HEK293T (cell line): ENCODE measurements around the gene ANKRD11.

Experiments
- ARNT ChIP-seq: fragments of 450-650 bp; IDR thresholded peaks from 2 replicates; pipeline ENCODE4 v1.6.1; 2017; ENCODE audit warnings: mild to moderate bottlenecking
- BHLHE40 ChIP-seq: fragments of 450-650 bp; IDR thresholded peaks from 2 replicates; pipeline ENCODE4 v1.6.1; 2016; ENCODE audit warnings: mild to moderate bottlenecking, moderate library complexity, borderline replicate concordance
- FOXK2 ChIP-seq: fragments of 450-650 bp; IDR thresholded peaks from 2 replicates; pipeline ENCODE4 v1.6.1; 2016; ENCODE audit warnings: mild to moderate bottlenecking
- HDGF ChIP-seq: fragments of 450-650 bp; IDR thresholded peaks from 2 replicates; pipeline ENCODE4 v1.6.1; 2017; ENCODE audit warnings: antibody characterized with exemption, borderline replicate concordance
- LEF1 ChIP-seq: fragments of 450-650 bp; IDR thresholded peaks from 2 replicates; pipeline ENCODE4 v1.6.1; 2017; ENCODE audit warnings: mild to moderate bottlenecking, borderline replicate concordance
- SP1 ChIP-seq: fragments of 450-650 bp; IDR thresholded peaks from 2 replicates; pipeline ENCODE4 v1.6.1; 2017
- TARDBP ChIP-seq: fragments of 450-650 bp; IDR thresholded peaks from 2 replicates; pipeline ENCODE4 v1.6.1; 2016

DNA sequence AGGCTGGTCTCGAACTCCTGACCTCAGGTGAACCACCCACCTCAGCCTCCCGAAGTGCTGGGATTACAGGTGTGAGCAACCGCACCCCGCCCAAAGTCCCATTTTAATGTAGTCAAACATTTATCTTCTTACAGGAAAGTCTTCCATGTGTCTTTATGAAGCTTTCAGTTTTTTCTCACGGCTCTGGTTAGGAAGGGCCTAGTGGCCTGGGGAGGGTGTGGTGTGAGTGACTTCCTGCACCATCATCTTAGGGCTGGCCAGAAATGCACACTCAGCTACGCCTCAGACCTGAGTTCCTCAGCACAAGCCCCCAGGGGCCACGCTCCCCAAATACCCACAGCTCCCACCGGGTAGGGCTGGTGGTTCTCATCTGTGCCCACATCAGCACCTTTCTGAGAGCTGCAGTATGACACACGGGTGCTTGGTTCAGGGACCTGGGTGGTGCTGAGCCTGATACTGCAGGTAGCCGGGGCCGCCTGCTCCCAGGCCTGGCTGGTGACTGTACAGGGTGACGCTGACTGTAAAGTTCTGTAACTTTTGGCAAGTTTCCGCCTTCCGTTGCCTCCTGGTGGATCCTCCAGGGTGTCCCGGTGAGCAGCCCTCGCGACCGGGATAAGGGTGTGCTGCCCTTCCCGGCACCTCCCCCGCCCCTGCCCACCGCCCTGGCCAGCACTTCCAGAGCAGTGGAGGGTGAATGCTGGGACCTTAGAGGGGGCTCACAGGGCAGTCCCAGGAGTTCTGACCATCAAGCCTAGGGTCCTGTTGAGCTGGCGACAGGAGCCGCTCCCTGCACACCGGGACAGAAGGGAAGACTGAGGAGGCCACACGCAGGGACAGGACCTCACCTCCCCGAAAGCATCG is 220.3 kb downstream of the ANKRD11 start:
- TF ChIP-seq TARDBP: no peak
- TF ChIP-seq HDGF: no peak
- TF ChIP-seq FOXK2: no peak
- TF ChIP-seq SP1: no peak
- no peak for TF ChIP-seq BHLHE40
- no peak for TF ChIP-seq ARNT
- no peak for TF ChIP-seq LEF1
